Caco-2 (cell line): ENCODE measurements around the gene ALDH5A1. TPM values are rescaled to one million over a fixed set of nuclear protein-coding genes. Genes with fewer than 3 reads are reported as not detected.

Source experiments
- BruUV-seq: library from RNA; stranded (reverse); fragments of 400-500 nt; replicated peaks from 2 replicates; lab custom pipeline; 2021; lab: Mats Ljungman, UMichigan
- CTCF ChIA-PET: fragments of 300-600 bp; sonication (Branson Sonifier 250); formaldehyde crosslinking; loops from one replicate; lab custom pipeline; 2022; ENCODE audit warnings: antibody characterized with exemption; lab: Charles Lee
- POLR2A ChIA-PET: fragments of 300-600 bp; sonication (Branson Sonifier 250); formaldehyde crosslinking; loops from one replicate; lab custom pipeline; 2022; ENCODE audit warnings: antibody characterized with exemption; lab: Charles Lee
- DNase-seq, 2 experiments: peaks; one replicate each; pipeline versions ENCODE4 v3.0.0 to v3.0.0-alpha.2; 2020 to 2022
- H3K27me3 ChIP-seq: replicated peaks from 2 replicates; pipeline ENCODE4 v1.6.0; 2011; ENCODE audit warnings: low read length; ENCODE audit not compliant: control insufficient read depth, insufficient read depth
- H3K36me3 ChIP-seq: 2 replicates; pipeline ENCODE4 v1.5.1; 2011; ENCODE audit warnings: low read length; ENCODE audit not compliant: control insufficient read depth, insufficient read depth
- H3K4me1 ChIP-seq: fragments of 250-450 bp; sonication (Bioruptor Pico); 2 replicates; pipeline ENCODE4 v1.5.1; 2020; ENCODE audit warnings: mild to moderate bottlenecking
- H3K4me3 ChIP-seq: 2 replicates; pipeline ENCODE4 v1.5.1; 2011; ENCODE audit warnings: low read depth, mild to moderate bottlenecking, control low read depth, low read length
- H3K9me3 ChIP-seq: fragments of 250-450 bp; sonication (Bioruptor Pico); 2 replicates; pipeline ENCODE4 v1.5.1; 2020; ENCODE audit warnings: mild to moderate bottlenecking, moderate library complexity
- H3K27ac Mint-ChIP-seq: one replicate; pipeline ENCODE4 v1.8.0; 2022; ENCODE audit warnings: mixed read lengths; ENCODE audit not compliant: unreplicated experiment
- H3K27me3 Mint-ChIP-seq: one replicate; pipeline ENCODE4 v1.8.0; 2022; ENCODE audit warnings: mixed read lengths; ENCODE audit not compliant: insufficient read depth, unreplicated experiment
- H3K36me3 Mint-ChIP-seq: one replicate; pipeline ENCODE4 v1.8.0; 2022; ENCODE audit warnings: mild to moderate bottlenecking, mixed read lengths; ENCODE audit not compliant: insufficient read depth, unreplicated experiment
- H3K4me1 Mint-ChIP-seq: one replicate; pipeline ENCODE4 v1.8.0; 2022; ENCODE audit warnings: low read depth, mixed read lengths; ENCODE audit not compliant: unreplicated experiment
- H3K4me3 Mint-ChIP-seq: one replicate; pipeline ENCODE4 v1.8.0; 2022; ENCODE audit warnings: mild to moderate bottlenecking, moderate library complexity, mixed read lengths; ENCODE audit not compliant: unreplicated experiment
- H3K9me3 Mint-ChIP-seq: one replicate; pipeline ENCODE4 v1.8.0; 2022; ENCODE audit warnings: mixed read lengths; ENCODE audit not compliant: unreplicated experiment
- intact Hi-C: fragments of 100-400 bp; cut with micrococcal nuclease; formaldehyde crosslinking; loops from one replicate; pipeline ENCODE4 v1.10.0; 2022; ENCODE audit not compliant: unreplicated experiment
- total RNA-seq: library from RNA; stranded (reverse); gene quantifications from 2 replicates; pipeline ENCODE4 v1.2.3, GENCODE V29; 2022
- TF ChIP-seq, protein P1 (sequence below), 2 experiments: fragments of 200-600 bp in 1 of 2; IDR thresholded peaks; 1 replicate in 1 of 2; 2 replicates in 1 of 2; pipeline versions ENCODE4 v1.5.1 to v1.8.0; 2011 to 2022; ENCODE audit warnings: antibody characterized with exemption in 1 of 2, control low read depth in 1 of 2, inconsistent platforms in 1 of 2, low read depth in 1 of 2, low read length in 1 of 2, mild to moderate bottlenecking in 1 of 2, moderate library complexity in 1 of 2; ENCODE audit not compliant: insufficient read depth in 1 of 2, severe bottlenecking in 1 of 2, unreplicated experiment in 1 of 2

Gene ALDH5A1
- total RNA-seq, 1 experiment from 2014 or later, result 45.3 TPM

DNA sequence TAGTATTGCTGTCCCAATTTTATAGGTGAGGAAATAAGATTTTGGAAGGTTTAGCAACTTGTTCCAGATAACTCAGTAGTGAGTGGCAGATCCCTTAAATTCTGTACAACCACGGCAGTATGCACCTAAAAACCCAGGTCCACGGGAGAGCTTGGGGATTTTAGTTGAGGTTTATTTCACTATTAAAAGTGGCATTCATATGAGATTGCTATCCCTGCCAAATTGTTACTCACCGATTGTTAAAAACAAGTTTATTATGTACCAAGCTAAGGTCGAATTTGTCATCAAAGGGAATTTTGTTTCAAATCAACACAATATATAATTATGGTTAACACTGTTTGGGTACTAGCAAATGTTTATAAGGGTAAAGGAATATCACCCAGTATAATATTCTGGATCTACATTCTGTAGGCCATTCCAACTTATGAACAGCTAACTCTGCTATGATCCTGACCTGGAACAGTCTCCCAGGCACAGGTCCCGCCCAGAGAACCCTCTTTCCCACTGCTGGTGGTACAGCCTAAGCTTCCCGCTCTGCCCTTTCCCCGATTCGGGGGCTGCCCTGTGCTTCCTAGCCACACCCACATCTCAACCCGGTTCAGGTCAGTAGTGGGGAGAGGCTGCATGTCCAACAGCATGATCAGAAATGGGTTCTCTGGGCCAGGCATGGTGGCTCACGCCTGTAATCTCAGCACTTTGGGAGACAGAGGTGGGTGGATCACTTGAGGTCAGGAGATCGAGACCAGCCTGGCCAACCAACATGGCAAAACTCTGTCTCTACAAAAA lies 30.3 kb upstream of the ALDH5A1 start:
- H3K27ac Mint-ChIP-seq, result no peak overlapping the region
- Histone ChIP-seq H3K4me1 (no peaks in the 10 kb centered on the region), H3K4me3 (no peak overlapping the region), H3K9me3 (no peaks in the 10 kb centered on the region), H3K36me3 (no peaks in the 10 kb centered on the region), H3K27me3 (no peaks in the 10 kb centered on the region)
- H3K4me1 Mint-ChIP-seq, result no peaks in the 10 kb centered on the region
- ChIA-PET POLR2A (no interaction called here), CTCF (no interaction called here)
- H3K27me3 Mint-ChIP-seq, result no peaks in the 10 kb centered on the region
- no peaks in the 10 kb centered on the region for H3K9me3 Mint-ChIP-seq
- DNase-seq, result no peak
- BruUV-seq, result no TSS peak
- no peak overlapping the region for H3K4me3 Mint-ChIP-seq
- intact Hi-C loops, result no loop called here
- no peaks in the 10 kb centered on the region for H3K36me3 Mint-ChIP-seq
- TF ChIP-seq, protein P1, sequence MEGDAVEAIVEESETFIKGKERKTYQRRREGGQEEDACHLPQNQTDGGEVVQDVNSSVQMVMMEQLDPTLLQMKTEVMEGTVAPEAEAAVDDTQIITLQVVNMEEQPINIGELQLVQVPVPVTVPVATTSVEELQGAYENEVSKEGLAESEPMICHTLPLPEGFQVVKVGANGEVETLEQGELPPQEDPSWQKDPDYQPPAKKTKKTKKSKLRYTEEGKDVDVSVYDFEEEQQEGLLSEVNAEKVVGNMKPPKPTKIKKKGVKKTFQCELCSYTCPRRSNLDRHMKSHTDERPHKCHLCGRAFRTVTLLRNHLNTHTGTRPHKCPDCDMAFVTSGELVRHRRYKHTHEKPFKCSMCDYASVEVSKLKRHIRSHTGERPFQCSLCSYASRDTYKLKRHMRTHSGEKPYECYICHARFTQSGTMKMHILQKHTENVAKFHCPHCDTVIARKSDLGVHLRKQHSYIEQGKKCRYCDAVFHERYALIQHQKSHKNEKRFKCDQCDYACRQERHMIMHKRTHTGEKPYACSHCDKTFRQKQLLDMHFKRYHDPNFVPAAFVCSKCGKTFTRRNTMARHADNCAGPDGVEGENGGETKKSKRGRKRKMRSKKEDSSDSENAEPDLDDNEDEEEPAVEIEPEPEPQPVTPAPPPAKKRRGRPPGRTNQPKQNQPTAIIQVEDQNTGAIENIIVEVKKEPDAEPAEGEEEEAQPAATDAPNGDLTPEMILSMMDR (IDR thresholded peaks at IDR 0.05; ENCODE audit: insufficient read depth in 1 of 2, low read depth in 1 of 2, low read length in 1 of 2, severe bottlenecking in 1 of 2, unreplicated experiment in 1 of 2), result no peak

DNA sequence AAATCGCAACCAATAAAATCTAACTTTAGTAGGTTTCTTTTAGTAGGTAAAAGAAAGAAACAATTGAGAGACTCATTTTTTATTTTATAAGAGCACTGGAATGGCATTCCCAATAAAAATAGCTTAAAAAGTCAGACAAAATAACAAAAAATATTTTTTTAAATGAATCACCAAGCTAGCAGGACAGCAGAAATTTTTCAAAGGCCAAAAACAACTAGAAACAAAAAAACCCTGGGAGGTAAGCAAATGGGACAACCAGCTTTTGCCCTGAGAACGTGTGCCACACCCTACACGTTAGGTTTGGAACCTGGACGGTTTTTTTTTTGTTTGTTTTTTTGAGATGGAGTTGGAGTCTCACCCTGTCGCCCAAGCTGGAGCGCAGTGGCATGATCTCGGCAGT lies 25.0 kb upstream of the ALDH5A1 start:
- ChIA-PET CTCF (no interaction called here), POLR2A (no interaction called here)
- intact Hi-C loops, result no loop called here

DNA sequence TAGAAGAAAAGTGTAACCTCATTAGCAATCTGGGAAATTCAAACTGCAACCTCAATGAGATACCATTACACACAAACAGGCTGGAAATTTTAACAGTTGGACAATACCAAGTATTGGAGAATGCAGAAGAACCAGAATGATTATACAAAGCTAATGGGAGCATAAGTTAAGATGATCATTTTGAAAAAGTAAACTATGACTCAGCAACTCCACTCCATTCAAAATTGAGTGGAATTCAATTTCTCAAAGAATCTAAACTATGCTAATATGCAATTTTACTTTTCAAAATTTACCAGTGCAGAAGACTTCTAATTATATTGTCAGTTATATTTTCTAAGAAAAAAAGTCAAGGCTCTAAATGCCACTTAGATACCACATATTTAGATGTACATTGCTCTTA lies 22.6 kb upstream of the ALDH5A1 start:
- Mint-ChIP-seq H3K4me3 (no peak overlapping the region), H3K27me3 (no peaks in the 10 kb centered on the region), H3K36me3 (no peaks in the 10 kb centered on the region), H3K4me1 (no peaks in the 10 kb centered on the region), H3K9me3 (no peaks in the 10 kb centered on the region), H3K27ac (no peak overlapping the region)
- H3K9me3 ChIP-seq, result no peaks in the 10 kb centered on the region
- no peaks in the 10 kb centered on the region for H3K27me3 ChIP-seq
- BruUV-seq, result no TSS peak
- POLR2A ChIA-PET, result no interaction called here
- no peak overlapping the region for H3K4me3 ChIP-seq
- TF ChIP-seq, protein P1 (IDR thresholded peaks at IDR 0.05; ENCODE audit: insufficient read depth in 1 of 2, low read depth in 1 of 2, low read length in 1 of 2, severe bottlenecking in 1 of 2, unreplicated experiment in 1 of 2), result no peak
- intact Hi-C loops, result no loop called here
- CTCF ChIA-PET, result no interaction called here
- H3K36me3 ChIP-seq, result no peaks in the 10 kb centered on the region
- no peak for DNase-seq
- H3K4me1 ChIP-seq, result peaks cover 4% of the 10 kb centered on the region; the same call in 1 of the 2 replicates

More for the DNA sequence above, 25.0 kb upstream of the ALDH5A1 start:
- no peak overlapping the region for H3K27ac Mint-ChIP-seq
- Histone ChIP-seq H3K4me3 (no peak overlapping the region), H3K36me3 (no peaks in the 10 kb centered on the region), H3K4me1 (peaks cover 4% of the 10 kb centered on the region; the same call in 1 of the 2 replicates), H3K9me3 (no peaks in the 10 kb centered on the region), H3K27me3 (no peaks in the 10 kb centered on the region)
- H3K36me3 Mint-ChIP-seq, result no peaks in the 10 kb centered on the region
- TF ChIP-seq, protein P1 (IDR thresholded peaks at IDR 0.05; ENCODE audit: insufficient read depth in 1 of 2, low read depth in 1 of 2, low read length in 1 of 2, severe bottlenecking in 1 of 2, unreplicated experiment in 1 of 2), result no peak
- H3K27me3 Mint-ChIP-seq, result no peaks in the 10 kb centered on the region
- no peak for DNase-seq
- no TSS peak for BruUV-seq
- H3K4me1 Mint-ChIP-seq, result no peaks in the 10 kb centered on the region
- H3K9me3 Mint-ChIP-seq, result no peaks in the 10 kb centered on the region
- H3K4me3 Mint-ChIP-seq, result no peak overlapping the region
